RWPE1 (cell line): ENCODE data around the gene PTGFRN.

Source experiments
- CTCF ChIA-PET: fragments of 350-600 bp; sonication (Branson Sonifier 250); formaldehyde crosslinking; extraction: SDS; loops from one replicate; lab custom pipeline; 2021; lab: Yijun Ruan, JAX
- POLR2A ChIA-PET: fragments of 400-600 bp; formaldehyde crosslinking; extraction: SDS; loops from one replicate; lab custom pipeline; 2020; ENCODE audit warnings: antibody characterized with exemption; ENCODE audit not compliant: low non-redundant PET; lab: Yijun Ruan, JAX
- DNase-seq: peaks from one replicate; pipeline ENCODE4 v3.0.0; 2012; ENCODE audit warnings: low spot score
- H3K27ac ChIP-seq: fragments of 450-650 bp; 2 replicates; pipeline ENCODE4 v1.5.1; 2017
- CTCF ChIP-seq: fragments of 450-650 bp; conservative IDR thresholded peaks from 2 replicates; pipeline ENCODE4 v1.5.1; 2017; ENCODE audit warnings: low read depth, mild to moderate bottlenecking

Gene PTGFRN

DNA sequence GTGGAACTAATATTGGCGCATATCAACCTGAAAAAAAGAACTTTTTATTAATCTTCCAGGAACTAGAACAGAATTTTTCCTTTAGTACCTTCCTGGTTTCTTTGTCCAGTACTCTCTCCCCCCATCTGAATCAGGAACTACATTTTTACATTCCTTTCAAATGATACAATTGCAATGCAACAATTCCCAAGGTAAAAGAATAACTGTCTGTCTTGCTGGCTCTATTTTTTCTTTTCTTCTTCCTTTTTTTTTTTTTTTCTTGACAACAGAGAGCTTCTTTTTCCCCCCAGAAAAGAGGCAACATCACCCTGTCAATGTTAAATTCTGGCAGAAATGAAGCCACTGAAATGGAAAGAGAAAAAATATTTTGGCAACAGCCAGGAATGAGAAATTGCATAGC lies 87.3 kb downstream of the PTGFRN start:
- H3K27ac ChIP-seq, result no peak overlapping the region
- TF ChIP-seq CTCF, result no peak
- DNase-seq, result peak; percentile 26
- CTCF ChIA-PET, result interaction anchor here (0.6 kb wide), 1 partner anchor 12 kb away, joined by 5 read pairs; no protein-coding TSS in a partner anchor
- POLR2A ChIA-PET, result no interaction called here

- no peak overlapping the region for H3K27ac ChIP-seq
- POLR2A ChIA-PET, result no interaction called here
- CTCF ChIA-PET, result no interaction called here
- no peak for DNase-seq
- no peak for TF ChIP-seq CTCF
Measured at GRCh38 chr1:116997636-116998035, 87.9 kb downstream of the PTGFRN start.

GRCh38 chr1:116999596-116999995 lies 89.9 kb downstream of the PTGFRN start:
- ChIA-PET POLR2A (interaction anchor here (0.6 kb wide), 1 partner anchor 14 kb away, joined by 5 read pairs; no protein-coding TSS in a partner anchor), CTCF (no interaction called here)
- no peak for TF ChIP-seq CTCF
- DNase-seq, result peak; percentile 15
- no peak overlapping the region for H3K27ac ChIP-seq

GRCh38 chr1:117000142-117000541 lies 90.4 kb downstream of the PTGFRN start:
- no peak for DNase-seq
- no peak for TF ChIP-seq CTCF
- POLR2A ChIA-PET, result interaction anchor here (0.6 kb wide), 1 partner anchor 15 kb away, joined by 5 read pairs; no protein-coding TSS in a partner anchor
- no peak overlapping the region for H3K27ac ChIP-seq
- CTCF ChIA-PET, result no interaction called here

- no peak for TF ChIP-seq CTCF
Measured at GRCh38 chr1:117001254-117001927, 91.7 kb downstream of the PTGFRN start, which contains the start of gene CD101. Gene CD101, plus strand, starts transcription at chr1:117001760. Its CDS starts 58 bp downstream, at chr1:117001818.

DNA sequence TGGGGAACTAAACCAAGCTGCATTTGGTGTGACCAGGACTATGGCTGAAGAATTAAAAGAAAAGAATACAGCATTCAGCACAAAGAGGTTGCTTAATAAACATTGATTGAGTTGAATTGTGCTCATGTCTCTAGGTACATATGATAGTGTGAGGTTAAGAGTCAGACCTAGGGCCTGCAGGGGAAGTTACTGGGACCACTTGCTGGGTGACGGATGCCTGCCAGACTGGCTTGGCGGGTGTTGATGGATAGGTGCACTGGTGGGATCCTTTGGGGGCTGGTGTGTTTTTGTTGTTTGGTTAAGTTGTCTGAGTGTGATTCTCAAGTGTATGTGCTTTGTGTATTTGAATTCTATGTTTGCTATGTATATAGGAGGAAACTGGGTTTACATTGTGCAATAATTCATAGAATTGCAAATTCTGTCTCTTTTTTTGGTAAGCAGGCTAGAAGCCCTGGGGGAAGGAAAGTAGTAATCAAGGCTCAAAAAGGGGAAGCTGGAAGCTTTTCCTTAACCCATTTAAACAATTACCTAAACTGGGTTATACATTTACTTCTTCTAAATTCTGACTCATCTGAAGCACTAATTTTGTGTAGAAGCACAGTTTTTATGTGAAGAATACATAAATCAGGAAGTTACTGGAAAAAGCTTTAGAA lies 93.6 kb downstream of the PTGFRN start:
- POLR2A ChIA-PET, result no interaction called here
- no peak overlapping the region for H3K27ac ChIP-seq

More at GRCh38 chr1:117001254-117001927, 91.7 kb downstream of the PTGFRN start, which contains the start of gene CD101:
- POLR2A ChIA-PET, result no interaction called here
- H3K27ac ChIP-seq, result no peak within 1 kb of the TSS
- CTCF ChIA-PET, result interaction anchor here (0.6 kb wide), 2 partner anchors 226 to 517 kb away, joined by 3 read pairs; no protein-coding TSS in a partner anchor
- DNase-seq, result no peak

More for the DNA sequence above, 93.6 kb downstream of the PTGFRN start:
- no peak for TF ChIP-seq CTCF
- CTCF ChIA-PET, result no interaction called here
- DNase-seq, result no peak
